ENCODE measurements around the gene PCBD1. TPM values are rescaled to one million over a fixed set of nuclear protein-coding genes. Genes with fewer than 3 reads are reported as not detected.
"Not testable (repeated sequence)": the region's sequence is repeated elsewhere in the genome, so short reads cannot be mapped to it uniquely, and the experiment has no call there.

PCBD1 gene
- total RNA-seq, 1 experiment from 2014 or later, result 52.4 TPM

GRCh38 chr10:70872291-70872690 lies 16.1 kb downstream of the PCBD1 start:
- H3K36me3 Mint-ChIP-seq (ENCODE audit: insufficient read depth, unreplicated experiment), result peaks cover 43% of the 10 kb centered on the region
- TF ChIP-seq CTCF (IDR thresholded peaks at IDR 0.05; ENCODE audit: unreplicated experiment), result no peak
- H3K27me3 Mint-ChIP-seq (ENCODE audit: insufficient read depth, unreplicated experiment), result no peaks in the 10 kb centered on the region
- intact Hi-C loops (cut with micrococcal nuclease), result no loop called here
- H3K4me3 Mint-ChIP-seq (ENCODE audit: unreplicated experiment), result no peak overlapping the region
- BruUV-seq (replicated peaks), result no TSS peak
- H3K4me1 Mint-ChIP-seq (ENCODE audit: insufficient read depth, unreplicated experiment), result no peaks in the 10 kb centered on the region
- H3K9me3 Mint-ChIP-seq (ENCODE audit: unreplicated experiment), result no peaks in the 10 kb centered on the region
- no peak for DNase-seq (ENCODE audit: unreplicated experiment)
- ChIA-PET POLR2A (interaction anchor here (1.5 kb wide), 1 partner anchor 13 kb away, joined by 5 read pairs; no protein-coding TSS in a partner anchor), CTCF (interaction anchor here (0.6 to 3.2 kb wide), 5 partner anchors 17 to 412 kb away, joined by 3 to 9 read pairs (median 4); no protein-coding TSS in a partner anchor)
- H3K27ac Mint-ChIP-seq (ENCODE audit: low read depth, unreplicated experiment), result no peak overlapping the region

GRCh38 chr10:70866424-70866823 lies 21.9 kb downstream of the PCBD1 start:
- Mint-ChIP-seq H3K4me3 (ENCODE audit: unreplicated experiment) (no peak overlapping the region), H3K4me1 (ENCODE audit: insufficient read depth, unreplicated experiment) (no peaks in the 10 kb centered on the region), H3K9me3 (ENCODE audit: unreplicated experiment) (no peaks in the 10 kb centered on the region), H3K27ac (ENCODE audit: low read depth, unreplicated experiment) (no peak overlapping the region), H3K36me3 (ENCODE audit: insufficient read depth, unreplicated experiment) (peaks cover 60% of the 10 kb centered on the region), H3K27me3 (ENCODE audit: insufficient read depth, unreplicated experiment) (no peaks in the 10 kb centered on the region)
- CTCF ChIA-PET, result interaction anchor here (0.6 kb wide), 1 partner anchor 51 kb away, joined by 3 read pairs; no protein-coding TSS in a partner anchor
- POLR2A ChIA-PET, result interaction anchor here (0.6 to 1.4 kb wide), 3 partner anchors 10 to 506 kb away, joined by 3 read pairs; no protein-coding TSS in a partner anchor
- intact Hi-C loops (cut with micrococcal nuclease), result no loop called here
- DNase-seq (ENCODE audit: unreplicated experiment), result no peak
- BruUV-seq (replicated peaks), result no TSS peak
- no peak for TF ChIP-seq CTCF (IDR thresholded peaks at IDR 0.05; ENCODE audit: unreplicated experiment)

GRCh38 chr10:70864935-70865334 lies 23.4 kb downstream of the PCBD1 start:
- DNase-seq (ENCODE audit: unreplicated experiment), result no peak
- H3K9me3 Mint-ChIP-seq (ENCODE audit: unreplicated experiment), result no peaks in the 10 kb centered on the region
- H3K27ac Mint-ChIP-seq (ENCODE audit: low read depth, unreplicated experiment), result no peak overlapping the region
- ChIA-PET POLR2A (interaction anchor here (0.9 kb wide), 1 partner anchor 10 kb away, joined by 3 read pairs; no protein-coding TSS in a partner anchor), CTCF (interaction anchor here (0.6 to 1.6 kb wide), 6 partner anchors 14 to 344 kb away, joined by 3 to 4 read pairs (median 3); no protein-coding TSS in a partner anchor)
- peaks cover 67% of the 10 kb centered on the region for H3K36me3 Mint-ChIP-seq (ENCODE audit: insufficient read depth, unreplicated experiment)
- no peaks in the 10 kb centered on the region for H3K27me3 Mint-ChIP-seq (ENCODE audit: insufficient read depth, unreplicated experiment)
- H3K4me1 Mint-ChIP-seq (ENCODE audit: insufficient read depth, unreplicated experiment), result no peaks in the 10 kb centered on the region
- BruUV-seq (replicated peaks), result no TSS peak
- intact Hi-C loops (cut with micrococcal nuclease), result no loop called here
- no peak for TF ChIP-seq CTCF (IDR thresholded peaks at IDR 0.05; ENCODE audit: unreplicated experiment)
- no peak overlapping the region for H3K4me3 Mint-ChIP-seq (ENCODE audit: unreplicated experiment)

- Mint-ChIP-seq H3K36me3 (ENCODE audit: insufficient read depth, unreplicated experiment) (peaks cover 67% of the 10 kb centered on the region), H3K9me3 (ENCODE audit: unreplicated experiment) (no peaks in the 10 kb centered on the region), H3K4me1 (ENCODE audit: insufficient read depth, unreplicated experiment) (no peaks in the 10 kb centered on the region), H3K4me3 (ENCODE audit: unreplicated experiment) (no peak overlapping the region), H3K27ac (ENCODE audit: low read depth, unreplicated experiment) (no peak overlapping the region), H3K27me3 (ENCODE audit: insufficient read depth, unreplicated experiment) (no peaks in the 10 kb centered on the region)
- CTCF ChIA-PET, result interaction anchor here (0.8 to 1.5 kb wide), 2 partner anchors 15 to 21 kb away, joined by 3 to 4 read pairs; no protein-coding TSS in a partner anchor
- TF ChIP-seq CTCF (IDR thresholded peaks at IDR 0.05; ENCODE audit: unreplicated experiment), result no peak
- POLR2A ChIA-PET, result interaction anchor here (0.7 to 1.2 kb wide), 3 partner anchors 17 to 373 kb away, joined by 3 to 5 read pairs (median 3); no protein-coding TSS in a partner anchor
- no TSS peak for BruUV-seq (replicated peaks)
- intact Hi-C loops (cut with micrococcal nuclease), result no loop called here
- DNase-seq (ENCODE audit: unreplicated experiment), result no peak
These were observed 24.8 kb downstream of the PCBD1 start for GRCh38 chr10:70863470-70864160.

- H3K27me3 Mint-ChIP-seq (ENCODE audit: insufficient read depth, unreplicated experiment); POLR2A ChIA-PET; H3K27ac Mint-ChIP-seq (ENCODE audit: low read depth, unreplicated experiment); DNase-seq (ENCODE audit: unreplicated experiment); H3K9me3 Mint-ChIP-seq (ENCODE audit: unreplicated experiment); BruUV-seq (replicated peaks); H3K4me3 Mint-ChIP-seq (ENCODE audit: unreplicated experiment); intact Hi-C loops (cut with micrococcal nuclease); H3K4me1 Mint-ChIP-seq (ENCODE audit: insufficient read depth, unreplicated experiment): not testable (repeated sequence)
- H3K36me3 Mint-ChIP-seq (ENCODE audit: insufficient read depth, unreplicated experiment), result peaks cover 84% of the 10 kb centered on the region
- CTCF ChIA-PET, result interaction anchor here (0.7 kb wide), 1 partner anchor 14 kb away, joined by 3 read pairs; no protein-coding TSS in a partner anchor
These were observed 26.7 kb downstream of the PCBD1 start for GRCh38 chr10:70861495-70862197.

Data from MCF 10A (cell line).